Renal cortical epithelial cell (primary cell): ENCODE data around the gene CAPN8. TPM values are rescaled to one million over a fixed set of nuclear protein-coding genes. Genes with fewer than 3 reads are reported as not detected.

Experiments used
- total RNA-seq: library from RNA; depleted of rRNA; stranded (reverse); fragments of >200 nt; gene quantifications from 2 replicates; pipeline ENCODE4 v1.2.3, GENCODE V29; 2014

Gene CAPN8
- total RNA-seq, 1 donor from 2014 or later, result 0.05 TPM

Other genes with a start within 250 kb of the CAPN8 start
- gene CAPN2, start 46.8 kb upstream of the CAPN8 start, total RNA-seq, result 300 and 425 TPM in 2 replicates
- 118 and 148 TPM in 2 replicates for gene TP53BP2, start 180.2 kb upstream of the CAPN8 start, total RNA-seq